Measurements from ENCODE around the gene THRA.

The THRA gene

DNA sequence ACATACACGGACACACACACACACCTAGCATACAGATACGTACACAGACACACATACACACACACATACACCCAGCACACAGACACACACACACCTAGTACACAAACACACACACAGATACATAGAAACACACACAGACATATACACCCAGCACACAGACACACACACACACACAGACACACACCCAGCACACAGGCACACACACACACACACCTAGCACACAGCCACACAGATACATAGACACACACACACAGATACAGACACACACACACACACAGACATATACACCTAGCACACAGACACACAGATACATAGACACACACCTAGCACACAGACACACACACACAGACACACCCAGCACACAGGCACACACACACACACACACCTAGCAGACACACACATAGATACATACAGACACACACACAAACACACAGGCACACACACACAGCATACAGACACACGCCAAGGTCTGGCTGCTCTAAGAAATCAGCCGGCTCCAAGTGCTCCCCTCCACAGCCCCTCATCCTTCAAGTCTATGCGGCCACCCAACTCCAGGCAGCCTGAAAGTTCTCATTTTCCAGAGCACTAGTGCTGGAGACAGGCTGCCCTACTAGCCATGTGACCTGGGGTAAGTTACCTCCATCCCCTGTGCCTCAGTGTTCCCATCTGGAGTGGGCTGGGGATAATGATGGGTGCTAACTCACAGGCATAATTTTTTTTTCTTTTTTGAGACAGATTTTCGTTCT lies 24.5 kb downstream of the THRA start:
- no peak for FAIRE-seq

DNA sequence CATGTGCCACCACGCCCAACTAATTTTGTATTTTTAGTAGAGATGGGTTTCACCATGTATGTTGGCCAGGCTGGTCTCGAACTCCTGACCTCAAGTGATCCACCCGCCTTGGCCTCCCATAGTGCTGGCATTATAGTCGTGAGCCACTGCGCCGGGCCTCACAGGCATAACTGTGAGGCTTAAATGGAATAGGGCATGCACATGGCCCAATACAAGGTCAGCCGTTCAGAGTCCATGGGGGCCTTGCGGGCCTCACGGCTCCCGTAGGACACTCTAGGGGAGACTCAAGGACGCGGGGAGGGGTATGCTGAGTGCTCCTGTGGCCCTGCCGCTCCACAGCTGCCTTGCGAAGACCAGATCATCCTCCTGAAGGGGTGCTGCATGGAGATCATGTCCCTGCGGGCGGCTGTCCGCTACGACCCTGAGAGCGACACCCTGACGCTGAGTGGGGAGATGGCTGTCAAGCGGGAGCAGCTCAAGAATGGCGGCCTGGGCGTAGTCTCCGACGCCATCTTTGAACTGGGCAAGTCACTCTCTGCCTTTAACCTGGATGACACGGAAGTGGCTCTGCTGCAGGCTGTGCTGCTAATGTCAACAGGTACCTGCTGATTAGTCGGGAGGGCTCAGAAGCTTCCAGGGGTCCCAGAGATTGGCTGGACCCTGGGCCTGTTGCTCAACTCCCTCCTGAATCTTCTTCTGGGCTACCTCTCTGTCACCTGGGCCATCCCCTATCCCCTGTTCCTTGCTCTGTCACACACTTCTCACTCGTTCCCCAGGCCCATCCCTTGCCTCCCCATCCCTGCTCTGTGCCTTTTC lies 25.3 kb downstream of the THRA start:
- no peak for FAIRE-seq

- FAIRE-seq, result no peak
Measured at GRCh38 chr17:40089077-40089895, 26.5 kb downstream of the THRA start.

GRCh38 chr17:40090237-40091119 lies 27.7 kb downstream of the THRA start:
- no peak for FAIRE-seq

- FAIRE-seq, result no peak
Measured at GRCh38 chr17:40091691-40092397, 29.1 kb downstream of the THRA start.

DNA sequence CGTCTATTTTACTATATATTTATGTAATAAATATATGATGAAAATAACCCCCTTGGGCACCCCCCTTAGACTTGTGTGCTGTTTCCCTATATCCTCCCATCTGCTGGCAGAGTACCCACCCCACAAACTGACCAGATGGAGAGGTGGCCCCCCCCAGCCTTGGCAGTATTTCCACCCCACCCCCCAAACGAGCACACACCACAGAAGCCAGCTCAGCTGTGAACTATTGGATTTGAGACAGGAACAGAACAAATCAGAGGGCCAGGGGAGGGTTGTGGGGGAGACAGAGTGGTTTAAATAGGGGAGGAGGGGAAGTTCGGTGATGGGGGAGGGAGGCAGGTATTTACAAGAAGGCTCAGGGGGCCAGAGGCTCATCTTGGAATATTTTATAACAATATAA lies 29.8 kb downstream of the THRA start:
- FAIRE-seq, result no peak

DNA sequence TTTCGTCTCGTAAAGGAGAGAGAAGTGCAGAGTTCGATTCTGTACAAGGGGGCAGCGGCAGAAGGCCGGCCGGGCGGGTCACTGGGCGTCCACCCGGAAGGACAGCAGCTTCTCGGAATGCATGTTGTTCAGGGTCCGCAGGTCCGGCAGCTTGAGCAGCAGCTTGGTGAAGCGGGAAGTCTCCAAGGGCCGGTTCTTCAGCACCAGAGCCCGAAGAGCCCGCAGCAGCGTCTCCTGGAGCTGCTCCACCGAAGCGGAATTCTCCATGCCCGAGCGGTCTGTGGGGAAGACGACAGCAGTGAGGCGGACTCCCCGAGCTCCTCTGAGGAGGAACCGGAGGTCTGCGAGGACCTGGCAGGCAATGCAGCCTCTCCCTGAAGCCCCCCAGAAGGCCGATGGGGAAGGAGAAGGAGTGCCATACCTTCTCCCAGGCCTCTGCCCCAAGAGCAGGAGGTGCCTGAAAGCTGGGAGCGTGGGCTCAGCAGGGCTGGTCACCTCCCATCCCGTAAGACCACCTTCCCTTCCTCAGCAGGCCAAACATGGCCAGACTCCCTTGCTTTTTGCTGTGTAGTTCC lies 30.3 kb downstream of the THRA start:
- no peak for FAIRE-seq

GRCh38 chr17:40093580-40094201 lies 30.9 kb downstream of the THRA start:
- FAIRE-seq, result no peak

- no peak for FAIRE-seq
Measured at GRCh38 chr17:40094874-40095273, 32.1 kb downstream of the THRA start.

- FAIRE-seq, result no peak
Measured at GRCh38 chr17:40095351-40095943, 32.7 kb downstream of the THRA start.

GRCh38 chr17:40095944-40096791 lies 33.4 kb downstream of the THRA start:
- no peak for FAIRE-seq

DNA sequence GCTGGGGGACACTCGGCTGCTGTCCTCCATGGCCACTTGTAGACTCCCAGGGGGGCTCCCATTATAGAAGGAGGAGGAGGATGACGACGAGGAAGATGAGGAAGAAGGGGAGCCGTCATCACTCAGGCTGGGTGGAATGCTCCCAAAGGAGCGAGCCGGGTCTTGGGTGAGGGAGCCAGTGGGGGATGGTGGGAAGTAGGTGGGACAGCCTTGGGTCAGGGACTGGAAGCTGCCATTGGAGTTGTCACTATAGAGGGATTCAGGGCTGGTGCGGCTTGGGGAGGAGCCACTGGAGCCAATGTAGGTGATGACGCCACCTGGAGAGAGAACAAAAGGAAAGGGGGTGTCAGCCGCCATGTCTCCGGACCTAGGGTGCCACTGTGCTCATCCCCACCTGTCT lies 34.3 kb downstream of the THRA start:
- no peak for FAIRE-seq

GRCh38 chr17:40097931-40098845 lies 35.4 kb downstream of the THRA start:
- no peak for FAIRE-seq

GRCh38 chr17:40098846-40099618 lies 36.3 kb downstream of the THRA start:
- peak; percentile 78 for FAIRE-seq

DNA sequence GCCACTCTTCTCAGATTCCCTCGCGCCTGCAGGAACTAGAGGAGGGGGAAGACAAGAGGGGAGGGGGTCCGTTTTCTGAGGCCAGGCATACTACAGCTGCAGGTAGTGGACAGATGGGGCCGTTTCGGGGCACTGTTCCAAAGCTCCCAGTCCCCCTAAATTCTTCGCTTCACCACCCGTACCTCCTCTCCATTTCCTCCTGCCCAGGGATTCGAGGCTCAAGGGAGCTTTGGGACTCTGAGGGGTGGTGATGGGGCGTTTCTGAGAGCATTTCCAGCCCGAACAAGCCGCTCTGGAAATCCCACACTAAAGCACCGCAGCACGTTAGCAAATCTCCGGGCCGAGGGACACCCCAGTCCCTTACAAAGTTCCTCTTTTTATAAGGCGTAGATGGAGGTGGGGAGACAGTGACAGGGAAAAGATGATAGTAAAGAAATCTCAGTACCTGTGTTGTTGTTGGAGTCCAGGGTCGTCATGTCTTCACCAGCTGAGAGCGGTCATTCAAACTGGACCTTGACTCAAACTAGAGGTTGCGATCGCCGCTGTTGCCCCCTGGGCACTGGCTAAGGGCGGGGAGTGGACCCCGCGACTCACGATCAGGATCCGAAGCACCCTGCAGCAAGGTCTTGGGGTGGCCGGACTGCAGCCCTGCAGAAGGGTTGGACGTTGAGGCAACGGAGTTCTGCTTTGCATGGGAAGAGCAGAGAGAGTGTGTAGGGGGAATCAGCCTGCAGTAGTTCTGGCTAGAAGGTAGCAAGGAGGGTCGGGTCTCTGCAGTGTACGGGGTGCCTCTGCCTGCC lies 37.1 kb downstream of the THRA start:
- no peak for FAIRE-seq

GRCh38 chr17:40100419-40100668 lies 37.6 kb downstream of the THRA start, which contains the start of gene NR1D1:
Gene NR1D1, minus strand, starts transcription at chr17:40100589. Its CDS starts 495 bp downstream, at chr17:40100094.
- no peak for FAIRE-seq

Measured in A204.1 (cell line).